C4-2B (cell line): Measurements from ENCODE around the gene METTL13.

Experiments used
- CTCF ChIP-seq: fragments of 450-650 bp; conservative IDR thresholded peaks from 2 replicates; pipeline ENCODE4 v1.5.1; 2017; ENCODE audit warnings: mild to moderate bottlenecking
- ZFX ChIP-seq: fragments of 450-650 bp; IDR thresholded peaks from 2 replicates; pipeline ENCODE4 v1.6.1; 2017

- no peak for TF ChIP-seq CTCF
- TF ChIP-seq ZFX, result no peak
These were observed 24.1 kb downstream of the METTL13 start for GRCh38 chr1:171805395-171806115.
